Iris pigment epithelial cell (primary cell): ENCODE results near the gene SKAP1.

Source experiments
- DNase-seq: peaks from one replicate; pipeline ENCODE4 v3.0.0-alpha.2; 2011; ENCODE audit warnings: low read depth

Gene SKAP1

DNA sequence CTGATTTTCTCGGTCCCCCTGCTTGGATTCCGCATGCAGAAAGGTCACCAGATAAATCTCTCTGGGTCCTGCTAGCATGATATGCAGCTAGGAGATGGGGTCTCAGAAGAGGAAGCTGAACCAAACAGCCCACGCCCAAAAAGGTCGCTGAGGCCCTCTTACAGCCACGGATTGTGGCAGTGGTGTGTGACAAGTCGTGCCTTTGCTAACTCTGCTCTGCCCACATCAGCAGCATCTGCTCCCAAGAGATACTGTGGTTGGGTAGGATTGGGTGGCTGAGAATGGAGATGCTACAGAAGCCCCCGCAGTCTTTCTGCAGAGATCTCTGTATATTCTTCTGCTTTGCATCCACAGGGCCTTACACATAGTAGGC lies 15.2 kb upstream of the SKAP1 start:
- DNase-seq, result no peak

DNA sequence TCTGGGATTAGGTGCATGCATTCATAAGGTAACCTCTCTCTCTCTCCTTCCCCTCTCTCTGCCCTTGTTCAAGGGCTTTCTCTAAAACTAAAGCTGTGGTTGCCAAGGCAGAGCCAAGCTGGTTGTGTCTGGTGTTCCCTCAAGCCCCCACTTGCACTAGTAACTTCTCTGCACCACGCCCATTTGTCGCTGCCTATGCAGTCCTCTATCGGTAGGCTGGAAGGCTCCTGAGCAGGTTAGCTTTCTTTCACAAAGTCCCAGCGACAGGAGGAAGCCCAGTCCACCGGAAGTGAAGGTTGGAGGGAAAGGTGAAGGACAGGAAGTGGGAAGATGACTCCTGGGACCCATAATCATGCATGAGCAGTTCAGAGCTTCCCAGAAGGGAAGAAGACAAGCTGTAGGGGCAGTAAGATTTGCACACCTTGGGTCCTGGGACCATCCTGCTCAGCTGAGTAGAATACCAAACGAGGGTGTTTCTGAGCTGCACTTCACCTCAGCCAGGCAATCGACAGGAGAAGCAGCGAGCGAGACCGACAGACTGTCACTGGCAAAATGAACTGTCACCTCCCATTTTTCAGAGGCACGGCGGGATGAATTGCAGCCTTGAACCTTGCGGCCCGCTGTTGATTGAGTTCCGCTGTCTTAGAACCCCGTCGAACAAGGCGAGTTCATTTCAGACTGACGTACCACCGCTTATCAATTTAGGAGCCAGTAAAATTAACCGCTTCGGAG lies 14.7 kb upstream of the SKAP1 start:
- no peak for DNase-seq

DNA sequence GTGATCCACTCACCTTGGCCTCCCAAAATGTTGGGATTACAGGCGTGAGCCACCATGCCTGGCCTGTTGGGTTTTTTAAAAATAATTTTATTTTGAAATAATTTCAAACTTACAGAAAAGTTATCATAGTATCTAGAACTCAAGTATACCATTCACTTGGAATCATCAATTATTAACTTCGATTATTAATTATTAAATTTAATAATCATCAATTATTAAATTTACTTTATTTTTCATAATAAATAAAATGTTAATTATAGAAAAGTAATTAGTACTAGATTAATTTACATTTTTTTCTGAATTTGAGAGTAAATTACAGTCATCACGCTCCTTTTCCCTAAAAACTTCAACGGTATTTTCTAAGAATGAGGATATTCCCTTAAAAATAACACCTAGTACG lies 13.7 kb upstream of the SKAP1 start:
- DNase-seq, result no peak

DNA sequence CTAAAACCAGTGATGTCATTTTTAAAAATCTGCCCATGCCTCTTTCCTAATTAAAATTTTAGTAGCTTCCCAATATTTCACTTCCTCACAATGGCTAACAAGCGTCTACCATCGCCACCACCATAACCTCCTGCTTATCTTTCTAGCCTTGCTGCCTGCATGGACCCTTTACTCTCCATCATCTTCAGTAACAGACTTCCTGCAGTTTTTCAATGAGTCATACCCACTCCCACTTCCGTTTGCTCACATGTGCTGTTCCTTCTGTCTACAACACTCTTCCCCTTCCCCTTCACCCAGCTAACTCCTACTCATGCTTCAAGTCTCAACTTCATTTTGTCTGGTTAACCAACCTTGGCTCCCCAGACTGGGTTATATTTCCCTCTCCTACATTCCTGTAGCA lies 12.8 kb upstream of the SKAP1 start:
- DNase-seq, result no peak

DNA sequence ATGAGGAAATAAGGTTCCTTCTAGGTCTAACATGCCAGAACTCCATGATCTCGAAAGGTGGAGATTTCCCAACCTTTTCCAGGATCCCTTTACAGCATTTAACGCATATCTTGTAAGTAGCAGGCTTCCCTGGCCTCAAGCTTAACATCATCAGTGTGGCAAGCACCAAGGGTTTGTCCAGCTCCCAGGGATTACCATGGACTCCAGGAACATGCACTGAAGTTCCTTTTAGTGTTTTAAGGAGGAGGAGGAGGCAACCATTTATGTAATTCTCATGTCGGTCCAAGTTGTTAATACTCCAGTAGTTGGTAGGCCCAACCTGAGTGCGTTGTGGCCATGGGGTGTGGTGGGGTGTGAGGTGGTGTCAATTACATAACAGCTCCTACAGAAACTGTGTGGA lies 11.8 kb upstream of the SKAP1 start:
- DNase-seq, result no peak

DNA sequence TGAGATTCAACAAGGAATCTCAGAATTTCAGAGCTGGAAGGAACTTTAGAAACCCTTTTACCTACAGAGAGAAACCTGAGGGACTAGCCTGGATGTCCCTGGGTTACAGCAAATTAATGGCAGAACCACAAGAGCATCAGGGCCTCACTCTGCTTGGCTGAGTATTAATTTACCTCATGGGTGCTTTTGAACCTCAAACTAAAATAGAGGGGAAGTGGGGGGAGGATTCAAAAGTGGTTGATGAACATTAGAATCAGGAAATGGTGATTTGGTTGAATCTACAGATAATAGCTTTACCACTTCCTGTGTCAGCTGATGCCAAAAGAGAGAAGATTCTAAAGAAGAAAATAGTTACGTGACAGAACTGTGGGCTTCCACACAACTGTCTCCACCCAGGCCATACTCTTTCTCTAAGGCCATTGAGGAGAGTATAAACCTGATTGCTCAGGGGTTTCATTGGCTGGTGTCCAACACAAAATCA lies 11.3 kb upstream of the SKAP1 start:
- no peak for DNase-seq

DNA sequence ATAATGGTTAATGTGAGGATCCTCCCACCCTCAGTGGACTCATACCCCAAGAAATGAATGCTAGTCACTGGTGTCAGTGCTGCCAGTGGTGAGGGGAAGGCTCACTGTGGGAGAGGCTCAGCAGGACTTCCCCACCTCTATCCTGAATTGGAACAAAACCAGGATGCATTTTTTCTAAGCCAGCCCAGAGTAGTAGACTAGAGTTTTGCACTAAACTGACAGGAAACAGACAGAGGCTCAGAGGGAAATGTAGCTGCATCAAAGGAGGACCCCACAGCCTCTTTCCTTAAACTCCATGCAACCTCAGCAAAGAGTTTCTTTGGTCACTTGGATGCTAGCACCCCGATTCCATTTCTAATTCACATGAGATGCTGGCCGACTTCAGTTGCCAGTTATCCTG lies 10.7 kb upstream of the SKAP1 start:
- DNase-seq, result no peak

DNA sequence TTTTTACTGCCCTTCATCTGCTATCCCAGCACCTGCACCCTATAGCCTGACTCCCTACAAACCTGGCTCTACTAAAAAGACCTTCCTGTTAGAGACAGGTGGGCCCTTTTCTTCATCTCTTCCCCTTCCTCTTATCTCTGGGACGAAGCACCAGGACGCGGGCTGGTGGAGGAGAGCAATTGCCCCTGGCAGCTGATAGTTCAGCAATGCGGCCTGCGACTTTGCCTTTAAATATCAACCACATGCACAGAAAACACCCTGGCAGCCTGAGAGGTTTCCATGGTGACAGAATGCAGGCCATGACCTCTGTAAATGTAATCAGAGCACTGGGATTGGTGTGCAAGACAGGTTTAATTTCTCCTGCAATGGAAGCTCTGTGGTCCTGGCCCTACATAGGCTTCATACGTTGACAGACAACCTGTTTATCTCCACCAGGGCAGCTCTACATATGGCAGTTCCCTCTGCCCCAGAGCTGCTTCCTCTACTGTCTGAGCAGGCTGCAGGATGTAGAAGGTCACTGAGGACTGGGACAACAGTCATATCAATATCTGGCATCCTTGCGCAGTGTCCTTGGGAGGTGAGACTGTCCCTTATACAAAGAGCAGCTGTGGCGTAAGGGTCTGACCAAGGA lies 10.0 kb upstream of the SKAP1 start:
- DNase-seq, result no peak

DNA sequence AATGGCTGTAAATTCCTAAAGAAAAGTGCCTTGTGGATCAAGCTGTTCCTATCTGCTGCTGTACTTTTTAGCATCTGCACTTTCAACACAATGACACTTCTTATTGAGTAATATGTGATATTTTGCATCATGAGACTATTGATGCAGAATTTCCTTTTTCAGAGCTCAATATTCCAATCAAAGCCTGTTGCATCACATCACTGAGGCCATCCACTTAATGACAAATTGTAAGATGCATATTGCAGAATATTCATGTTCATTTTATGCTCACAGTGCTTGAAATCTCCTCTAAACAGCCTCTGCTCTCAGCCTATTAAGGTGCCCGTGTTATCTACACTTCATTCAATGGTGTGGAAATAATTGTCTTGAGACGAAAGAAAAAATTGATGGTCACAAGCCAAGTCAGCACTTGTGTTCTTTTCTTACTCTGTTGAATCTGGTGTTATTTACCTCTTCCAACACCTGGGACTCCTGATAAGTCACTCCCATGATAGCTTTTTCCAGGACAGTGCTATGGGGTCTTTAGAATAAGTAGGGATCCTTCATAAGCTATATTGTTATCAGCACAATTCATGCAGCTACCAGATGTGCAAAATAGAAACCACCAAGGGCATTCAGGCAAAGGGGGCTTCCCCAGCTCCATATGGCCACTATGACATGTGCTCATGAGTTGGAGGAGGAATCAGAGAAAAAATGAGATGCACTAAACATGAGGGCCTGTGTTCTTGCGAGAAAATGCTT lies 9.3 kb upstream of the SKAP1 start:
- DNase-seq, result no peak

DNA sequence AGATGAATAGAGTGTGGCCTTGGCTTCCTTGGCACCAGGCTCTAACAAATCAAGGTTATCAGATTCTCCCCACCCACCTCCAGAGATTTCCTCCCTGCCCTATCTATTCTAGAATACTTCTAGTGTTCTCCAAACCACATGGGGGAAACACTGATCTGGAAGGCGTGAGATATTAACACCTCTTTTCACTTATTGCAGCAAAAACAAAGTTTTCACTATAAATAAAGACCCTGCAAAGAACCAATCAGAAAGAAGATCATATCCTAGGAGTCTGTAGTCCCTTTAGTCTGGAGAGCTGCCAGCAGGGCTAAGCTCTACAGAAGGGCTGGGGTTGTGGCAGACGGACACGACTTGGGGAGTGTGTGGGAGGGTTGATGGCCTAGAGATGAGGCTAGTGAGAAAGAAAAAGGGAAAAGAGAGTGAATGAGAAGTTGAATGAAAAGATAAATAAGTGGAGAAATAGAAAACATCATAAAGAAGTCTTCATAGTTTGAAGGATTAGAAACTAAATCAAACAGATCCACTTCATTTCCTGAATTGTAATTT lies 8.6 kb upstream of the SKAP1 start:
- no peak for DNase-seq

DNA sequence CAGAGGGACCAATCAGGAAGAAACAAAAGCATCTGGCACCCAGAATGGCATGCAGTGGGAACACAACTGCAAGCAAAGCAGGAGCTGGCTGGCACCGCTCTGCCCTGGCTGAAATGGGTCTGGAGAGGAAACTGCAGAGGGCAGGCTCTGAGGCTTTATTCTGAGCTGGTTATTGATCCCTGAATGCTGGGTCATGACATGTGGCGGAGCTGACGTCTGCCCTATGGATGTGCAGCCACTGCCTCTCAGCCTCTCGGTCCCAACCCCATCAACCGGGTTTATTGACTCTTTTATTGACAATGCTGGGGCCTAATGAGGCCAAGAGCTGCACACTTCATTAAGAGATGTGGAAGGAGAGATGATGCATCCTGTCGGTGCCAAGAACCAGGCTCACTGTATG lies 3.9 kb upstream of the SKAP1 start:
- DNase-seq, result no peak

DNA sequence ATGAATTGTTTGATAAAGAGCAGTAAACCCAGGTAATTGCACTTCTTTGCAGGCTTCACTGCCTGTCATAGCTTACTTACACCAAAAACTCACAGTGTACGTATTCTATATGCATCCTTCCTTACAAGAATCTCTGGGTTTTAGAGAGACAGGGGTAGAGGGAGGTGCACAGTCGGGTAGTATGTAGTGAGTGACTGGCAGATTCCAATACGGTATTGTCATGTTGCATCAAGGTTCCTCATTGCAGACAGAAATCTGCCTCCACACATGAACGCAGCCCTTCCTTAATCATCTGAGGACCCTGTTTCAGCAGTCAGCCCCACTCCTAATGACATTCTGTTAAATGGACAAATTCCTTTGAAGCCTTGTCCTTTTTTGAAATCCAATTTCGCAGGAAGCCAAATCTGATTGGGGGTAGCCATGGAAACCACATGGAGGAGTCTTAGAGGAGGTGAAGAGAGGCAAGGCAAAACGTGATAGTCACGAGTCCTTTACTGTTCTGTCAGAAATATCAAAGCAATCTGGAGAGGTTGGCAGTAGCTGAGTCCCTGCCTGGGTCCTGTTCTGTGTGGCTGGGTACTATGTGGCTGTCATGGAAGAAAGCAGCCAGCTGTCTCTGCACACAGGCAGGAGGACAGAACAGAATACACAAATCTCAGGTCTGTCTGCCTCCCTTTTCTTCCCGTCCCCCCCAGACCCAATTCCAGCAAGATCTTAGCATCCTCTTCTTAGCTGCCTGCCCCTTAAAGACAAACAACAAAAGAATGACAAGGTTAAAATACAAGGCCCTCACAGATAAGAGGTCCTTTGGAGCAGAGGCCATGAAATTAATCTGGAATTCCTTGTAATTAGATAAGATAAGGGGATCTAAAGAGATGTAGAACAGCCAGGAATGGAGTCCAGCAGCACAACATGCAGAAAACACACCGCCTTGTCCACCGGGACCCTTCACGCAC lies 3.1 kb upstream of the SKAP1 start:
- DNase-seq, result no peak

DNA sequence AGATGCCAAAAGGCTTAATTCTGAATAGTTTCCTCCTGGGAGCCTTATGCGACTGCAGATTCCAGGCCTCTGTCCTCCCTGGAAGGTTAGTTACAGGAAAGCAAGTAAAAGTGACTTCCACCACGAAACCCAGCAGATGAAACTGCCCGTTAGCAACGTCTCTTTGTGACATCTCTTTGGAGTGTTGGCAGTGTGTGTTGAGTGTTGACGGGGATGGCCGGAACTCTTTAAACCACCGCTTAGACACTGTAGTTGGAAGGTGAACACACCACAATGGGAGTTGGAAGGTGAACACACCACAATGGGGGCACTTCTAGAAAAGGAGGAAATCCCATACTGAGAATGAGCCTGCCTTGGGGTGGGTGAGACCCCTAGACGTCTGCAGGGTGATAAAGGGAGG lies 858 bp downstream of the SKAP1 start:
- DNase-seq, result no peak

DNA sequence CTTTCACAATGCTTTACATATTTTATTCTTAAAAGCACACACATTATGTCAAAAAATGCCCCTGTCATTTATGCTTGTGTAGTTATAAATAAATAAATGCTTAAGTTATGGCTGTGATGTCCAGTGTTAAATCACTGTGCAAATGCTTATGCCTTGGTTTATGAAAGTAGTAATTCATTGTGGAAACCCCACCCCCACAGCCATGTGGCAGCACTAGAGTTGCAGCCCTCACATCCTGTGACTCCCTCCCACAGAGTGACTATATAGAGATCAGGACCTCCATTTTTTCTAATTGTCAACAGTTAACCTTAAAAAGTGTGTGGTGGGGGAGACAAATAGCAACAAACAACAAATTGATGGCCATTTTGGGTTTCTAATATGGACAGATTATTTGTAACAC lies 2.4 kb downstream of the SKAP1 start:
- DNase-seq, result no peak

DNA sequence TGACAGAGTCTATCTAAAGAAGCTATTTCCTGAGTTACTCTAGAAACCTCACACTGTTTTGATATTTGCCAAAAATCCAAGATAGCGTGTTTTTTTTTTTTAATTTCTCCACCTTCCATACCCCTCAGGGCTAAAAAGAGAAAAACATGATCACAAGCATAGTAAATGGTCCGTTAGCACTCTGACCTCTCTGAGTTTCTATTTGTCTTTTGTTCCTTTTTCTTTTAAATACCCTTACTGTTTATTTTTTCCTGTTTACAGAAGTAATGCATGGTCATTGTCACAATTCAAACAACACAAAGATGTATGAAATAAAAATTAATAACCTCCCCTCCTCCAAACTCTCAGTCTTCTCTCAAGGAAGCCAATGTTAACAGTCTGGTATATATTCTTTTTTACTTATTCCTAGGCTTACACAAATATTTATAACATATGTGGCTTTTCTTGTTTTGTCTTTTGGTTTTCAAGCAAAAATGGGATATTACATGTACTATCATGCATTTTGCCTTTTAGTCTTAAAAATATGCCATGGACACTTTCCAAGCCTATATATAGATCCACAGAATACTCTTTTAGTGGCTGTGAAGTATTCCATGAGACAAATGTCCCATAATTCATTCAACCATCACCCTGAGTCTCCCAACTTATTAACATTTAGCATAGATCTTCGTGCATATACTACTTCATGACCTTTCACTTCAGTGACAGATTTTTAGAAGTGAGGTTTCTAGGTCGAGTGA lies 3.1 kb downstream of the SKAP1 start:
- no peak for DNase-seq

DNA sequence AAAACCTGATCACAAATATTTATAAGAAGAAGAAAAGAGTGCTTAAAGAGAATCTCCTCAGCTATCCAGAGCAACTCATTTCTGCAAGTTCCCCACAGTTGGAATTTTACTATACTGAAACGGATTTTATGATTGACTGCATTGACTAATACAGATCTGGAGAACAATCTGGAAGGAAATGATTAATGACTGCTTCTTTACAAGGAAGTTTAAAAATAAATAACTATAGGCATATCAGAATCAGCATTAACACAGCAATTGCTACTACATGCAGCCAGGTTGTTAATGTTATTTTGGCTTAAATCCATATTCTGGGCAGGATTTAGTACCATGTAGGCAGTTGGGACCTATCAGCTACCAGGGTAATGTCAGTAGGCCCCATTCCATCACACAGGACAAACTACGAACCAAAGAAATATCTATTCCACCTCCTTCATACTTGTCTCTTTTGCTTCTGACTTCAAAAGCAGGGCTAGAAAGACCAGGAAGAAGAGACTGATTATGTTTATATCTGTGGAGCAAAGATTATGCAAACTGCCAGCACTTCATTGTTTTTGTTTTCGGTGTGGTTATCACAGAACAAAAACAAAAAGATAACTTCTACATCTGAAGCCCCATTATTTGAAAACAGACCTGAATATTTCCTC lies 3.9 kb downstream of the SKAP1 start:
- DNase-seq, result no peak

DNA sequence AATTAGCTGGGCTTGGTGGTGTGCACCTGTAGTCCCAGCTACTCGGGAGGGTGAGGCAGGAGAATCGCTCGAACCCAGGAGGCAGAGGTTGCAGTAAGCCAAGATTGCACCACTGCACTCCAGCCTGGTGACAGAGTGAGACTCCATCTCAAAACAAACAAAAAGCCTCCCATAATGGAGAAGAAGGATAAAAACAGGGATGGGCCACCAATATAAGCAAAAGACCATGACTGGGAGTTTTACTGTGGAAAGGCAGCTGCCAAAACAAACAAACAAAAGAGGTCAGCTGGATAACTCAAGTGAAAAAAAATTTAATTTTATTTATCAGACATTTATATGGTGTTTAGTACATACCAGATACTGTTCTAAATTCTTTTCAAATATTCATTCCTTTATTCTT lies 8.0 kb downstream of the SKAP1 start:
- DNase-seq, result peak; percentile 21

DNA sequence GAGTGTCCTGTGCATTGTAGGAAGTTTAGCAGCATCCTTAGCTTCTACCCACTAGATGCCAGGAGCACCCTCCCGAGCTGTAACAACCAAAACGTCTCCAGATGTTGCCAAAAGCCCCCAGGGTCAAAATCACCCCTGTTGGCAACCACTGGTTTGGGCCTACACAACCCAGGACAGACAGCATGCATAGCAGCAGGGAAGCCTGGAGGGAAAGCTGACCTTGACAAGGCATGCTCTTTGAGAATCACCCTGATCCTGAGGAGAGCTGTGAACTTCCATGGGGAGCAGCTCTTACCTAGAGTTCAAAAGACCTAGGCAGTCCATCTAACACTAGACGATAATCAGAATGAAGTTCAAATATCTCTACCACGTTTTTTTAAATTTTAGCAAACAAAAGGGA lies 9.2 kb downstream of the SKAP1 start:
- no peak for DNase-seq

DNA sequence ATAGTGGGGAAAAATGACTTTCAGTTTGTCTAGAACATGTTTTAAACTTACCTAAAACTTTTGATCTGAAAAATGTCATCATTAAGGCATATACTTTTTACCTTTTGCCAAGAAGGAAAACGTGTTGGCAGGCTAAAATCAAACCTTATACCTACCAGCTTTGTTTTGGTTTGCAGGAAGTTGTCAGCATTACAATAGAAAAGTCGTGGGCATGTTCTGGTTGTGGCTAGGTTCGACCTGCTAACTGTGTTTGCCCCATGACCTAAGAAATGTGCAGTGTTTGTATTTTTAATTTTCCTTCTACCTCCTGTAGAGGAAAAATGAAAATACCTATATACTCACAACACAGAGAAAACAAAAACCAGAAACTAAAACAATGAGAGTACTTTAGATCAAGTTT lies 13.0 kb downstream of the SKAP1 start:
- DNase-seq, result no peak

DNA sequence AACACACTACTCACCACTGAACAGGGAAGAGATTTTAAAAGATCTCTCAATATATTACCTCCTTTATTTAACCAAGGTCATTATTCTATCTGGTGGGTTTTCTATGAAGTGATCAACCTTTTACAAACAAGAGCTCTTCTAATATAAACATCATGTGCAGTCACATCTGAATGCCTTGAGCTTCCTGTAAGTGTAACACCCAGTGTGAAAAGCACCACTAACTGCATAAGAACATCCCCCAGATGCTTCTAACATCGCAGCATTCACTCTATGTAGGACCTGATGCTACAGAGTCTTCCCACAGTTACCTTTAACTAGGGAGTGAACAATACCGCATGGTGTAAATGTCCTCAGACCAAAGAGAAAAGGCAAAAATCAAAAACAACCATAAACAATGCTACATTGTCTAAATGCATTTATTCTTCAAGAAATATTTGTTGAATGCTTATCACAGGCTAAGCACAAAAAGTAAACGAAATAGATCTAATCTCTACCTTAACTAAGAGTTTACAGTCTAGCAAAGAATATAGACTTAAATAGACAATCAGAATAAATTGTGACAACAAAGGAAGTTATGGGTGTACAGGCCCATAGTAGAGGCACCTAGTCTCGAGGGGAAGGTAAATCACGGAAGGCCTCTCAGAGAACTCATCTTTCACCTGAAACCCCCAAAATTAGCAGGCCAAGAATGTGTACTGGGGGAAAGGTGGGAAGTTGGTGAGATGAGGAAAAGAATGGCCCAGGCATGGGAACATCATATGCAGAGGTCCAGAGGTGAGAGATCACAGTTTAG lies 16.2 kb downstream of the SKAP1 start:
- no peak for DNase-seq
